Activated CD8-positive, alpha-beta memory T cell treated with anti-CD3 and anti-CD28 coated beads, Interleukin-2, amount 50 U/mL, for 4 hours (primary cell): ENCODE results near the gene LMCD1.

ENCODE experiments used
- DNase-seq: peaks from one replicate; pipeline ENCODE4 v3.0.0-alpha.2; 2020

Gene LMCD1

DNA sequence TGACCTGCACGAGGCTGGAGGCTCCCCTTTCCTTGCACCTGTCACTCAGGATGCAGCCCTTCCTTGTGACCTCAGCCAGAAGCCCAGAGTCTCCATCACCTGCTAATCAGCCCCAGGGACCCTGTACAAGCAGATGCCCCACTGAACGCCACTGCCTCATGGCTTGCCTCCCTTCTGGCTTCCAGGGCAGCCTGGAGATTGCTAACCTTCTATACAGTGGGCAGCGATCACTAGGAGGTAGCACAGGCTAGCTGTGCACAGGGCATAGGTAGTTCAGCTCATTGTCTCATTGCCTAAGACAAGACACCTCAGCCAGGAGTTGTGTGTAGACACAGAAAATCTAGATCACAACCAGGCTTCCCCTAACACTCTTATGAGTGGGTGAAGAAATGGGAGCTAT is 93.6 kb downstream of the LMCD1 start:
- no peak for DNase-seq

DNA sequence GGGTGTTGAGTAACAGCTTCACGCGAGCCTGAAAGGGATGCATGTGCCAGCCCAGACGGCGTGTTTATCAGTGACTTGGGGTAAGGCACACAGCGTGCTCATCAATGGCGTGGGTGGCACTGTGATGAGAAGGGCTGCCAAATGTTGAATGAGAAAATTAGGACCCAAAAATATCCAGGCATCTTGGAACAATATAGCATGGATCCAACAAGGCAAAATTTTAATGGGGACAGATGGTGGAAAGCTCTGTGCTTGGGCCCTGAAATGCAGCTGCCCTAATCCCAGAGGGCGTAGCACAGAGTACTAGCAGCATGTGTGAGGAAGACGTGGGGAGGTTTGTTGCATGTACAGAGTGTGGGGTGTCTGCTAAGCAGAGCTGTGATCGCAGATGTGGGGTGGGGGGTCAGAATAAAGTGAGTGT is 94.1 kb downstream of the LMCD1 start:
- DNase-seq = no peak

DNA sequence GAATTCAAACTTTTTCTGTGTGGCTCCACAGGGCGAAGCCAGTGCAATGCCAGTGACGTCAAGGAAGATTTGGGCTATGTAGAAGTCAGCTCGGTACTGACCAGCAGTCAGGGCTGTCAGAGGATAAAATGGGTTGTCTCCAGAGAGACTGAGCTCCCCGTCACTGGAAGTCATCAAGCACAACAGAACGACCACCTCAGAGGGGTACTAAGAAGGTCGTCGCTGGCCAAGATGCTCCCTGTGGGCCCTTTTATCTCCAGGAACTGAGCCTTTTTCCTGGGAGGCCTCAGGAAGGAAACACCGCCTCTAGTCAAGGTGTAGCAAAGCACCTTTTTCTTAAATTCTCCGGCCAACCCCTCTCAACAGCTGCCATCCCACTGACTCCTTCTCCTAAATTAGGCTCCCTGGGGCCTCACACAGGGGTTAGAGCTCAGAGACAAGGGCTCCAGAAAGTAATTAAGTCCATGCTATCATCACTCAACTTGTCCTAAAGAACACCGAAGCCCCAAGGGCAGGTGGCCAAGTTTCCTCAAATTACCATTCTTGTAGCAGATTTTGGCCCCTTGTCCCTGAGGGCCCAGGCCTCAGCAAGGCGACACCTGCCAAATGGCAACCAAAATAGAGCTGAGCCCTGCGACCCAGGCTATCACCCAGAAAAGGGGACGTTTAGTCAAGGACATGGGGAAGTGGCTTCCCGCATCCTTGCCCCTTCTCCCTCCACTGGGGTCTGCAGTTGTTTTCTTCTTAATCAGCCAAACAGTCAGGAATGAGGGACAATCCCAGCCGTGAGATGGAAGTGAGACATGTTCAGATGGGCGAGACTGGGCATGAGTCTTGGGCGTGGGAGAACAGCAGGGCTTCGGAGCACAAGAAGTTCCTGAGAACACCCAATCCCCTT is 94.9 kb downstream of the LMCD1 start:
- no peak for DNase-seq

- DNase-seq = no peak
These were observed 95.7 kb downstream of the LMCD1 start for GRCh38 chr3:8597219-8597853.

DNA sequence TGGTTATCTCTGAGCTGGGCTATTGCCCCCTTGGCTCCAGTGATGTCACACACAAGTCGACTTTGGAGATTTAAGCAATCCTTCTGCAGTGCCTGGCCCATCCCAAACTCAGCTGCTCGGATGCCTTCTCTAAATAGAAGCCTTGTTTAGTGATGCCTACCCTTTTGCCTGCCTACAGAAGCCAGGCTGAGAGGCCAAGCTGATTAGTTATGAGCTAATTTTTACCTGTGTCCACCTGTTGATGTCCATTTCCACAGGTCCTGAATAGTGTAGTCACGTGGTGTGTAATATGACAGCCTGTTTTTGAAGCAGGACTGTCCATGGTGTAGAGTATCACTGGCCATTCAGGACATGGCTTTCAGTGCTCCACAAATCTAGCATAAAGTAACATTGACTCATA is 97.5 kb downstream of the LMCD1 start:
- no peak for DNase-seq

DNA sequence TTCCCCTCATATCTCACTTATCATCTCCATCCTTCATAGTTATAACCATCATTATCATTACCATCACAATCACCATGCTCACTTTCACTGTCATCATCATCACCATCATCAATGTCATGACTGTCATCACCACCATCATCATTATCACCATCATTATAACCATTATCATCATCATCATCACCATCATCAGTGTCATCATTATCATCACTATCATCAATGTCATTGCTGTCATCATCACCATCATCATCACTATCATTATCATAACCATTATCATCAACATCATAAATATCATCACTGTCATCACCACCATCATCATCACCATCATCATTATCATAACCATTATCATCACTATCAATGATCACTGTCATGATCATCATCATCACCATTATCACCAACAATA is 98.8 kb downstream of the LMCD1 start:
- no peak for DNase-seq

DNA sequence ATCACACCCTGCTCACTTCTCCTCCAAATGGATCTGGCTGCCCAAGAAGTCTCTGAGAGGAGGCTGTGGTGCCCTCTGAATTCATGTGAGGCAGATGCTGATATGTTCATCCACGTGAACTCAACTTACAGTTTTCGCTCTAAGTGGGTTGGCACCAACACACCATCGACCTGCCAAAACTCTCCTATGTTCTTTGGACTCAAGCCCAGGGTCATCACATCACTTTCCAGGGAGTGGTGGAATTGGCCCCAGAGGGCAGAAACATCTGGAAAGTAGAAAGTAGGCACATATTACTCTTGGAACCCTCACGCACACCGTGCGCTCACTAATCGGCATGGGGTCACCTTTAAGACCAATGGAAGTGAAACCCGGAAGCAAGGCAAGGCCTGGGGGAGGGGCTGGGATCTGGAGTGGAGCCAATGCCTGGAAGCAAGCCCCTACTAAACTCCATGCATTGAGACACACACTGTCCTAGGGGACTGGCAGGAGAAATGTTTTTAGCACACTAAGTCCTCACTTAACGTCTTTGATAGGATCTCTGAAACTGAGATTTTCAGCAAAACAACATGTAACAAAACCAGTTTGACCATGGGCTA is 101.6 kb downstream of the LMCD1 start:
- DNase-seq = no peak

DNA sequence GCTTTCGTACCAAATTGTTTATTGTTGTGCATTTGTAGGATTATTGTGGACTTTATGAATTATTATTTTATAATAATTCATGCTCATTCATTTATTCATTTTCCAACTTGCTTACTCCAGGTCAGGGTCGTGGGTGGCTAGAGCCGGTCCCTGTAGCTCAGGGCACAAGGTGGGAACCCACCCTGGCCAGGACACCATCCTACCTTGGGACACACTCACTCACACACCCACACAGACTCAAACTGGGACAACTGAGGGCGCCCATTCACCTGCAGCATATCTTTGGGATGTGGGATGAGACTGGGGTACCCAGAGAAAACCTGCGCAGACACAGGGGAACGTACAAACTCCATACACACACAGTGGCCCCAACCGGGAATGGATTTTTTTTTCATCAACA is 102.4 kb downstream of the LMCD1 start:
- DNase-seq = no peak

DNA sequence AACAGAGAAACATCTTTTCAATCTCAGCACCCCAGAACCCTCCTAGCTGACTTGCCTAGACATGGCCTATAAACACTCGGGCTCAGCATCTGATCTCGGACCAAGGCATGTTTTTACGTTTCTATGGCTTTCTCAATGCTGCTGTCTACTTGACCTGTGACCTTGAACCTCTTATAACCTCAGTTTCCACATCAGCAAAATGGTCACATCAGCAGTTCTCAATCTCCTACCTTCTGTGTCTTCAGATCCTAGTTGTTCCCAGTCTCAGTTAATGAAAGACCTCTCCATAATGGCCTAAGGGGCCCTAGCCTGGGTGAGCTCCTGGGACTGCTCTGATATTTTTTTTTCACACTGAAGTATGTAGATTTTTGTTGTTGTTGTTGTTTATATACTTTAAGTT is 103.4 kb downstream of the LMCD1 start:
- no peak for DNase-seq

DNA sequence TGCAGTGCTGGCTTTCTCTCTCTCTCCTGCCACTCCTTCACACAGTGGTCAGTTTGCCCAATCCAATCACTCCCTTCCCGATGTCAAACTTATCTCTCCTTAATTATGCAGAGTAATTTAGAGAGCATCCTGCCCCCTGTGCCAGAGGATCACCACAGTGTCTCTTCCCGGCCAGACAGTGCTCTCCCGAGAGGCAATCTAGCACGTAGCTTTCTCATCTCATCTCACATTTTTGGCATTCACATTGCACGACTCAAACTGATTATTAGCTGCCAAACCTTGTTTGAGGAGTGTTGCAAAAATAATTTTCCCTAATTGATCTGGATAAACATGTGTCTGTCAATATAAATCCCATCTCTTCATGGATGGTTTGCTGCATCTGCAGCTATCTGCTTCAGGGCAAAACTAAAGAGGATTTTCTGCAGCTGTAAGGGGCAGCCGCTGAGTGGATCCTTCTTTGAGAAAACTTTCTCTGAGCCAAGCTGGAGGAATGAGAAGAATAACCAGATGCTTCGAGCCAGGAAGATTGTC is 105.1 kb downstream of the LMCD1 start:
- no peak for DNase-seq

DNA sequence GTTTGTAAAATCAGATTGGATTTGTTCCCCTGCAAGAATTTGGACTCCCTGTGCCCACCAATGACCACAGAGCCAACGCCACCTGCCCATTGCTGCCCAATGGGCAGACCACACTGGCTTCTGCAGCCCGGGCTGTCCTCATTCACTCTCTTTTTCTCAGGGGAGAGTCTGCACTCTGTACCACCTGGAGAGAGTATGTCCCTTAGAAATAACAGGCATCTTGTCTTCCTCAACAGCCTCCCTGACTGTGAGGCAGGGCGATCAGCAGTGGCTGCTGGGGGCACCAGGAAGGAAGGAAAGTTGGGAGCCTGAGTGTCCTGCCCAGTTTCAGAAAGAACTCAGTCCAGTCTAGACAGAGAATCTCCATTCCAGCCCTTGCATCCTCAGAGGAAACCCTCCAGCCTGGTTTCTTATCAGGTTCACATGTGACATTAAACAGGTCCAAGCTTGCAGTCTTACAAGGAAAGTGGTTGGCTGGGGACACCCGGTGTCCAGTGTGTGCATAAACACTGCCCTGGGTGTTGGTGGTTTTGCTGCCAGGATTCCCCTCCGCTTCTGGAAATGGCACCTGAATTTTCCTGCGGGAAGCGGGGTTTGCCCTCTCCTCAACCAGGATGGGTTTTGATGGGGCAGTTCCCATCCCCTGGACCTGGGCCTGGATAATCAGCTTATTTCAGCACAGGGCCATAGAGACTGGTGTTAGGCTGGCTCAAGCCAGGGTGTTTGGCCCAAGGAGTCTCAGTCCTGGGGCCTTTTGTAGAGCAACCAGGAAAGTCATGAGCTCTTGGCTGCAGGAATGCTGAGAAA is 105.8 kb downstream of the LMCD1 start:
- no peak for DNase-seq

DNA sequence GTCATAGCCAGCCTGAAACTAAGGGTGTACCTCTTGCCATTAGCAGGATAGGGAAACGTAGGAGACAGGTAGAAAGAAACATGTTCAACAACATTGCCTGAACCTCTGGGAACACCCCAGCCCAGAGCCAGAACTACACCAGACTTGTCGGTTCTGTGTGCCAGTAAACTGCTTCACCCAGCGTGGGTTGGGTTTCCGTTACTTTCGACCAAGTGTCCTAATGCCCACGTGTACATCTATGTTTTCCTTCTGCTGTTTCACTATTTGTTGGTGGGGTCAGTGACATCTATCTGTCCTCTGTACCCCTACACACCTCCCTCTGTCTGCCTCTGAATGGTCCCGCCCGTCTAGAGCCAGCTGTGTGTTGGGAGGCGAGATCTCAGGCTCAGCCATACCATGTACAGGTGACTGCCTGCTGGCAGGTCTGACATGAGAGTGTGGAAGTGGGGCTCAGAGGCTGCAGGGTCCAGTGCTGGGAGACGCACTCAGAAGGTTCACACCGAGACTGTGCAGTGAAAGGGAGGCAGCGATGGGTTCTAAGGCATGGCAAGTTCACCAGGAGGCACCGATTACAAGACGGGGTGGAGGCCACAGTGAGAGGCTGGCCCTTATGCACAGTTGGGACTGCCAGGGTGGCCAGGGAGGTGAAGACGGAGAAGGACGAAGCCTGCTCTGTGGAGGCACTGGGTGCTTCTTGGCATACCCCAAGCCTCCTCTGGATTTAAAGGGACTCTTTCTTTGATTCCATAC is 106.6 kb downstream of the LMCD1 start:
- no peak for DNase-seq

GRCh38 chr3:8608791-8609467 is 107.3 kb downstream of the LMCD1 start:
- no peak for DNase-seq

DNA sequence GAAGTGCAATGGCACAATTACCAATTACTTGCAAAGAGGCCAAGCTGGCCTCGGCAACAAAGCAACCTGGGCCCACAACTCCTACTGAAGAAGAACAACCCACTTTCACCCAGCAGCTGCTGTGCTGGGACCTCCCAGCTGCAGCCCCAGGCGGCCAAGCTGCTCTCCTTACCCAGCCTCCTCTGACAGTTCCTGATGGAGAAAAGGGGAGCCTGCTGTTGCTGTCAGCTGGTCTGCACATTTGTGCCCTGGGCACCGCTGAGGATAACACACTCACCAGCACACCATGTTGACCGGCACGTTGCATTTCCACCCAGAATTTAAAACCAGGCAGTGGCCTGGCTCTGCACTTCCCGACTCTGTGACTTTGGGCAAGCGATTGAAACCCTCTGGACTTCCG is 109.3 kb downstream of the LMCD1 start:
- DNase-seq = no peak

DNA sequence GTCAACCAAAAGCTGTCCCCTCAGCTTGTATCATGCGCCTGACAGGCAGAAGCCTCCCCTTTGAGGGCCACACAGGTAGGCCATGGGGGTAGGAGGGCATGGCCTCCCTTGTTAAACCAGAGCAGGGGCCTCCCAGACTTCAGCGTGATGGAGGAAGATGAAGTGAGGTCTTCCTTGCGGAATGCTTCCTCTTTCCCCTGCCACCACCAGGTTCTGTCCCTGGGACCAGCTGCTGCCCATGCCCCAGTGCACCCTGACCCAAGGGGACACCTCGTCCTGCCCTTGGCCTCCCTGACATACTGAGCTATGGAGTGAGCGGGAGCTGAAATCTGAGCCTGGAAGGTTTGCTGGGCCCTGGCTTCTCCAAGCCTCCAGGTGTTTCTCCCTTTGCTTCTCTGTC is 116.3 kb downstream of the LMCD1 start:
- no peak for DNase-seq

DNA sequence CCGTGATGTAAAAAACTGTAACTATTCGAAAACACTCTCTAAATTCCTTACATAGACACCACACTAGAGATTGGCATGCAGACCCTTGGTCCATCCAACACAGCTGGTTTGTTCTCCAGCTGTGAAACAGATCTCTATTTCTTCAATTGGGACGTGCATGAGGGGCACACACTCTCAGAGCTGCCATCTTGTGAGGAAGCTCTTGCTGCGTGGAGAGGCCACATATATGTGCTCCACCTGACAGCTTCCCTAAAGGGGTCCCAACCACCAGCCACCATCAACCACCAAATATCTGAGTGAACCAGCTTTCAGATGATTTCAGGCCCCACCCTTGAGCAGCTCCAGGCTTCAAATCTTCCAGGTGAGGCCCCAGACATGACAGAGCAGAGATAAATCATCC is 117.3 kb downstream of the LMCD1 start:
- DNase-seq = no peak

DNA sequence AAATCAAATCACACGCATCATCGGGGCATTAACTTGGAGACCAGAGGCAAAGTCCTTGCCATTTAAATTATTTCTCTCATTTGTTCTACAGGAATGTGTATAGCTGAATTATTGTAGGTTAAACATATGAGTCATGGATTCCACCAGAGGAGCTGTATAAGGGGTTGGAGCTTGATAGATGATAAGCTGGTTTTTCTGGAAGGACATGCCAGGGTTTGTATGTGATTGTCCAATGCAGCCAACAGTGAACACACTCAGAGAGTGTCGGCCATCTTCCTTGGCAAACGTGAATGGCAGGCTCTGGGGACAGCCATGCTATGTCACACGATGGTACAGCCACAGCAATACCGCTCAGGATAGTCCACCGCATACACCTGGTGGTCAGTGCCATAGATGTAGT is 117.9 kb downstream of the LMCD1 start:
- no peak for DNase-seq

GRCh38 chr3:8621141-8621540 is 119.5 kb downstream of the LMCD1 start:
- no peak for DNase-seq

GRCh38 chr3:8621872-8622271 is 120.2 kb downstream of the LMCD1 start:
- DNase-seq = no peak

- no peak for DNase-seq
These were observed 121.5 kb downstream of the LMCD1 start for GRCh38 chr3:8622873-8623691.

- no peak for DNase-seq
These were observed 122.1 kb downstream of the LMCD1 start for GRCh38 chr3:8623741-8624140.
